Neuron (in vitro differentiated cells): ENCODE measurements around the gene BCDIN3D.

ENCODE experiments used
- H2AFZ ChIP-seq: one replicate; pipeline ENCODE4 v1.6.1; 2013; ENCODE audit warnings: low read depth, mild to moderate bottlenecking, inconsistent platforms, low read length, moderate library complexity
- H3K27me3 ChIP-seq: one replicate; pipeline ENCODE4 v1.6.1; 2013; ENCODE audit warnings: low read length; ENCODE audit not compliant: insufficient read depth
- H3K36me3 ChIP-seq: one replicate; pipeline ENCODE4 v1.6.1; 2013; ENCODE audit warnings: low read length; ENCODE audit not compliant: insufficient read depth
- H3K4me1 ChIP-seq: one replicate; pipeline ENCODE4 v1.6.1; 2013; ENCODE audit warnings: low read length; ENCODE audit not compliant: insufficient read depth
- H3K4me3 ChIP-seq: 2 replicates; pipeline ENCODE4 v1.5.1; 2013; ENCODE audit warnings: mild to moderate bottlenecking, low read length, moderate library complexity
- H3K9me3 ChIP-seq: one replicate; pipeline ENCODE4 v1.6.1; 2013; ENCODE audit warnings: low read length

Gene BCDIN3D

GRCh38 chr12:49828133-49829091 is 14.5 kb downstream of the BCDIN3D start, which contains the start of gene NCKAP5L:
Gene NCKAP5L, minus strand, starts transcription at chr12:49828413. Its CDS starts 24,369 bp downstream, at chr12:49804044.
- no peaks in the 10 kb centered on the region for H3K36me3 ChIP-seq
- H3K4me1 ChIP-seq = peaks cover 39% of the 10 kb centered on the region
- H3K27me3 ChIP-seq = no peaks in the 10 kb centered on the region
- peak within 1 kb of the TSS; percentile 69 for H2AFZ ChIP-seq
- H3K4me3 ChIP-seq = peak within 1 kb of the TSS; percentile 64
- H3K9me3 ChIP-seq = no peaks in the 10 kb centered on the region

- no peaks in the 10 kb centered on the region for H3K36me3 ChIP-seq
- H3K4me1 ChIP-seq = peaks cover 39% of the 10 kb centered on the region
- H3K9me3 ChIP-seq = no peaks in the 10 kb centered on the region
- no peaks in the 10 kb centered on the region for H3K27me3 ChIP-seq
- H2AFZ ChIP-seq = no peak overlapping the region
- peak overlapping the region; percentile 64 for H3K4me3 ChIP-seq
Observed at GRCh38 chr12:49827401-49828099, 15.4 kb downstream of the BCDIN3D start.

GRCh38 chr12:49827051-49827400 is 15.9 kb downstream of the BCDIN3D start:
- no peaks in the 10 kb centered on the region for H3K36me3 ChIP-seq

GRCh38 chr12:49825971-49826421 is 16.9 kb downstream of the BCDIN3D start:
- no peaks in the 10 kb centered on the region for H3K9me3 ChIP-seq
- H3K4me1 ChIP-seq = peaks cover 39% of the 10 kb centered on the region
- no peak overlapping the region for H3K4me3 ChIP-seq
- no peaks in the 10 kb centered on the region for H3K27me3 ChIP-seq
- no peak overlapping the region for H2AFZ ChIP-seq
- H3K36me3 ChIP-seq = no peaks in the 10 kb centered on the region

More at GRCh38 chr12:49827051-49827400, 15.9 kb downstream of the BCDIN3D start:
- no peaks in the 10 kb centered on the region for H3K27me3 ChIP-seq
- peaks cover 39% of the 10 kb centered on the region for H3K4me1 ChIP-seq
- no peaks in the 10 kb centered on the region for H3K9me3 ChIP-seq
- H2AFZ ChIP-seq = no peak overlapping the region
- peak overlapping the region; percentile 64 for H3K4me3 ChIP-seq

- H3K4me3 ChIP-seq = peak overlapping the region; percentile 21
- peaks cover 39% of the 10 kb centered on the region for H3K4me1 ChIP-seq
Observed at GRCh38 chr12:49825360-49825970, 17.4 kb downstream of the BCDIN3D start.

GRCh38 chr12:49824895-49825294 is 18.0 kb downstream of the BCDIN3D start:
- Histone ChIP-seq H3K4me1 (peaks cover 39% of the 10 kb centered on the region), H2AFZ (no peak overlapping the region), H3K4me3 (peak overlapping the region; percentile 21), H3K9me3 (no peaks in the 10 kb centered on the region), H3K27me3 (no peaks in the 10 kb centered on the region), H3K36me3 (no peaks in the 10 kb centered on the region)

More at GRCh38 chr12:49825360-49825970, 17.4 kb downstream of the BCDIN3D start:
- H3K27me3 ChIP-seq = no peaks in the 10 kb centered on the region
- H3K36me3 ChIP-seq = no peaks in the 10 kb centered on the region
- H3K9me3 ChIP-seq = no peaks in the 10 kb centered on the region
- no peak overlapping the region for H2AFZ ChIP-seq

GRCh38 chr12:49824416-49824815 is 18.5 kb downstream of the BCDIN3D start:
- Histone ChIP-seq H3K9me3 (no peaks in the 10 kb centered on the region), H3K27me3 (no peaks in the 10 kb centered on the region), H2AFZ (no peak overlapping the region), H3K4me3 (no peak overlapping the region), H3K36me3 (no peaks in the 10 kb centered on the region), H3K4me1 (peaks cover 39% of the 10 kb centered on the region)

GRCh38 chr12:49823951-49824350 is 19.0 kb downstream of the BCDIN3D start:
- no peak overlapping the region for H3K4me3 ChIP-seq
- H2AFZ ChIP-seq = no peak overlapping the region
- no peaks in the 10 kb centered on the region for H3K27me3 ChIP-seq
- H3K36me3 ChIP-seq = no peaks in the 10 kb centered on the region
- peaks cover 35% of the 10 kb centered on the region for H3K4me1 ChIP-seq
- no peaks in the 10 kb centered on the region for H3K9me3 ChIP-seq

GRCh38 chr12:49823350-49823749 is 19.6 kb downstream of the BCDIN3D start:
- H3K4me3 ChIP-seq = no peak overlapping the region
- H3K36me3 ChIP-seq = no peaks in the 10 kb centered on the region
- H3K4me1 ChIP-seq = peaks cover 32% of the 10 kb centered on the region
- no peak overlapping the region for H2AFZ ChIP-seq
- H3K9me3 ChIP-seq = no peaks in the 10 kb centered on the region
- H3K27me3 ChIP-seq = no peaks in the 10 kb centered on the region

GRCh38 chr12:49821373-49822287 is 21.3 kb downstream of the BCDIN3D start:
- H3K4me3 ChIP-seq = no peak overlapping the region
- no peaks in the 10 kb centered on the region for H3K9me3 ChIP-seq
- no peaks in the 10 kb centered on the region for H3K36me3 ChIP-seq
- H3K27me3 ChIP-seq = no peaks in the 10 kb centered on the region
- no peak overlapping the region for H2AFZ ChIP-seq
- peaks cover 26% of the 10 kb centered on the region for H3K4me1 ChIP-seq

GRCh38 chr12:49819786-49820185 is 23.1 kb downstream of the BCDIN3D start:
- H2AFZ ChIP-seq = no peak overlapping the region
- H3K36me3 ChIP-seq = no peaks in the 10 kb centered on the region
- H3K9me3 ChIP-seq = peaks cover 2% of the 10 kb centered on the region
- H3K4me3 ChIP-seq = no peak overlapping the region
- H3K4me1 ChIP-seq = peaks cover 7% of the 10 kb centered on the region
- H3K27me3 ChIP-seq = no peaks in the 10 kb centered on the region

GRCh38 chr12:49818241-49818895 is 24.5 kb downstream of the BCDIN3D start:
- H2AFZ ChIP-seq = no peak overlapping the region
- H3K4me3 ChIP-seq = no peak overlapping the region
- H3K9me3 ChIP-seq = peaks cover 2% of the 10 kb centered on the region
- H3K36me3 ChIP-seq = no peaks in the 10 kb centered on the region
- H3K27me3 ChIP-seq = no peaks in the 10 kb centered on the region
- no peaks in the 10 kb centered on the region for H3K4me1 ChIP-seq
